GM21825 (cell line): ENCODE results near the gene DPH2.

ENCODE experiments used
- ATAC-seq: cut with Tn5 transposase; IDR thresholded peaks from one replicate; pipeline ENCODE4 v1.9.1; 2021; ENCODE audit warnings: mild to moderate bottlenecking, moderate library complexity; ENCODE audit not compliant: unreplicated experiment

DPH2 gene

DNA sequence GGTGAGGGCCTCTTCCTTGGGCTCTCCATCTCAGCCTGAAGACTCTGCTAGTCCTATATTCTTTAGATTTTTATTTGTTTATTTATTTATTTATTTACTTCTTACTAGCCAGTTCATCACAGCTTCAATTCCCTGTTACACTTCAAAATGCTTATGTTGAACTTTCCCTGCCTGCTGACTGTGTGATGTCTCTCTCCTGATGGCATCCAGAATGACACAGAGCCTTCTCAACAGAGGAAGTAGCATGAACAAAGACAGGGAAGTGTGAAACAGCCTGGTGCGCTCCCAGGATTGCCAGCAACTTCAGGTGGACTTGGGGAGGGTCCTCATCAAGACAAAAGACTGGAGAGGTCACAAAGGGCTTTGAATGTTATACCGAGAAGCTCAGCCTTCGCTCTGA is 27.4 kb upstream of the DPH2 start:
- ATAC-seq: no peak

- ATAC-seq: no peak
Measured at GRCh38 chr1:43944860-43945259, 24.9 kb upstream of the DPH2 start.

- no peak for ATAC-seq
Measured at GRCh38 chr1:43945674-43946235, 24.1 kb upstream of the DPH2 start.

GRCh38 chr1:43946236-43947060 is 23.4 kb upstream of the DPH2 start, which contains the start of gene IPO13:
TSS of gene IPO13 (plus strand) at chr1:43946950. CDS start at chr1:43947601, 651 bp downstream.
- peak; percentile 89 for ATAC-seq

GRCh38 chr1:43947061-43947873 is 22.5 kb upstream of the DPH2 start:
- ATAC-seq: no peak

DNA sequence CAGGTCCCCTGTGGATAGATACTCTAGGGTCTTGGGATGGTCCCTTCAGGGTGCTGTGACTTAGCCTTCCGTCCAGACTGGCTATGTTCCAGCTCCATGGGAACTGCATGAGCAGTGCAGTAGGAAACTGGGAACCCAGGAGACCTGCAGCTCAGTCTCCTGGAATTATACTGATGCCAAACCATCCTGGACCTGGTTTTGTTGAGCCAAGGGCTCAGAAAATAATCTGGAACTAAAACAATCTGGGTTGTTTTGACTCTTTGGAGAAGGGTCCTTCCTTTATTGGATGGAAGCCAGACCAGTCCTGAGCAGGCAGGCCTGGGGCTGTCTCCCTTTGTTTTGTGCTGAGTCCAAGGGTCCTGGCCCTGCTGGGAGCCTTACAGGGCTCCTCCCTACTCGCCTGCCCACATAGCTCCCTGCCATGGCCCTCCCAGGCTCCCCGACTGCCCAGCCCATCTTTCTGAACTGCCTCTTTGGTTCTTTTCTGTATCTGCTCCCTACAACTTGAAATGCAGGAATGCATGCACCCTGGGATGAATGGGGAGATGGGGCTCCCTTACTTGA is 21.9 kb upstream of the DPH2 start:
- no peak for ATAC-seq

GRCh38 chr1:43949678-43950077 is 20.1 kb upstream of the DPH2 start:
- no peak for ATAC-seq

- no peak for ATAC-seq
Measured at GRCh38 chr1:43951021-43951985, 18.5 kb upstream of the DPH2 start.

DNA sequence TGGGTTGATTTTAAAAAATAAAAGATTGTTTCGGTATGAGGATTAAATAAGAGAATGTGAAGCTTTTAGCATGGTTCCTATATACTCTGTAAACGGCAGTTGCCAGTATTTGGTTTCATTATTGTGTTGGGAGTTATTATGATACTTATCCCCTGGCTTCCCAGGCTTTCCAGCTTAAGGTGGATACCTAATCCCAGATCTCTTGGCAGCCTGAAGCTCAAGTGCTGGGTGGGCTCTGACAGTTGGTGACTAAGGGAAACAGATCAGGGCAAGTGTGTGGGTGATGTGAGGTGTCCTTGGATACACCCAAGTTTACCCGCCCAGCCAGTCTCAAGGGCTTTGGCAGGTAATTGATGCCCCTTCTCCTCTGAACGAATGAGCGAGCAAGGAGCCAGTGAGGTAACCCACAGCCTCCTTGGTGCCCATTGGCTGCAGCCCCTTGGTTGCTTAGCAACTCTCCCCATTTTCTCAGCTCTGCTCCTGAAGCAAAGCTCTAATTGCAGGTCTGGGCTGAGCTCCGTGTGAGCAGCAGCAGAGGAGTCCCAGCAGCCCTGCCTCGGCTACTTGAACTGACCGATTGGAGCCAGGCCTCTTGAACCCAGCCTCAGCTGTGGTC is 17.0 kb upstream of the DPH2 start:
- no peak for ATAC-seq

DNA sequence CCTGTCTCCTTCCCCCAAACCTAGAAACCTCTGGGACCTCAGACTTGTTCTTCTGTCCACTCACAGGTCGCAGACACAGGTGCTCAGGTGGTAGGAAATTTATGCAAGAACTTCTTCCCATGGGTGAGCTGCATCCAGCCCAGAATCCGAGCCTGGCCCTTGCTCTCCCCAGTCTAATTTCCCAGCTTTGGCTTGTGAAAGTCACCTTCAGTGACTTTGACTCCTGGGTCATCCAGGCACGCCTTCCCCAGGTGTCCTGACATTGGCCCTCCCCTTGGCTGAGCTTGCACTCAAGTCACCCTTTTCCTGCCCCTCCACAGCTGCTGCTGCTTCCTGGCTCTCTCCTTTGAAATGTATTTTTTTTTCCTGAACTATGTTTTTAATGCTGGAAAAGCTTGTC is 16.4 kb upstream of the DPH2 start:
- ATAC-seq: no peak

- ATAC-seq: no peak
Measured at GRCh38 chr1:43954036-43954435, 15.8 kb upstream of the DPH2 start.

GRCh38 chr1:43956234-43956633 is 13.6 kb upstream of the DPH2 start:
- no peak for ATAC-seq

- ATAC-seq: no peak
Measured at GRCh38 chr1:43957407-43958040, 12.3 kb upstream of the DPH2 start.

DNA sequence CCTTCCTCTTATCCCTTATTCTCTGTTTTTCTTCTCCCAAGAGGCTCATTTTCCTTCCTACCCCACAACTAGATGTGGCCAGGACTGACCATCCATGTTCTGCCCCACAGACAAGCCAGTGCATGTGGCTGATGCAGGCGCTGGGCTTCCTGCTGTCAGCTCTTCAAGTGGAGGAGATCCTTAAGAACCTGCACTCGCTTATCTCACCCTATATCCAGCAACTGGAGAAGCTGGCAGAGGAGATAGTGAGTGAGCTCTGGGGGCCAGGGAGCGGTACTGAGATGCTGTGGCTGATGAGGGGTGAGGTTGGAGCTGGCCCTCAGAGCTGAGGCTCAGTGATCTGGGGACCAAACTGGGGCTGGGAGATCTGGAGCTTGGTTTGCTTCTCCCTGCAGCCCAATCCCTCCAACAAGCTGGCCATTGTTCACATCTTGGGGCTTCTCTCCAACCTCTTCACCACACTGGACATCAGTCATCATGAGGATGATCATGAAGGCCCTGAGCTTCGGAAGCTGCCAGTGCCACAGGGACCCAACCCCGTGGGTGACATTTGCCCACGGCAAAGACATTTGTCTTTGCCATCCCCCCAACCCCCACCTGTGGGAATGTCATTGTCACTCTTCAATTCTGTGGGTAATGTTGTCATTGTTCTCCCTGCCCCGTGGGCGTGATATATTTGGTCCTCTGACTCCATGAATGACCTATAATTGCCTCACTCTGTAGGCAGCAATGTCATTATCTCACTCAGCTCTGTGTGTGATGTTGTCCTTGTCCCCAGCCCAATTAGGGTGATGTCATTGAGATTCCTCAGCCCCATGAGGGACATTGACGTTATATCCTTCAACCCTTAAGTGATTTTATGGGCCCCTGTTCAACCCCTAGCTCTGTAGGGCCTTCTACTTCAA is 11.2 kb upstream of the DPH2 start:
- ATAC-seq: no peak

GRCh38 chr1:43960798-43961197 is 9.0 kb upstream of the DPH2 start:
- no peak for ATAC-seq

GRCh38 chr1:43961692-43962091 is 8.1 kb upstream of the DPH2 start:
- no peak for ATAC-seq

DNA sequence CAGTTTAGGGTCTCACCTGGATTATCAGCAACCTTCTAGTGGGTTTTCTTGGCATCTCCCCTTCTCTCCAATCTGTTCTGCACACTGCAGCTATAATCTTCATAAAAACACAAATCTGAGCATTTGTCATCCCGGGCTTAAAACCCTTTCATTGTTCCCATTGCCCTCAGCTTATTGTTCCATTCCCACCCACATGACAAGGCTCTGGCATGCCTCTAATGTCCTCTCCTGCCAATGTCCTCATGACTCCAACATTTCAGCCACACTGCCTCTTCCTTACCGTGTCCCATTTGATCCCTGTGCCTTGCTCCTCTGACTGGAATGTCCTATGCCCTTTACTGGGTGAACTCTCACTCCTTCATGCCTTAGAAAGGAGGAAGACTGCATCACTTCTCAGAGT is 7.5 kb upstream of the DPH2 start:
- no peak for ATAC-seq

DNA sequence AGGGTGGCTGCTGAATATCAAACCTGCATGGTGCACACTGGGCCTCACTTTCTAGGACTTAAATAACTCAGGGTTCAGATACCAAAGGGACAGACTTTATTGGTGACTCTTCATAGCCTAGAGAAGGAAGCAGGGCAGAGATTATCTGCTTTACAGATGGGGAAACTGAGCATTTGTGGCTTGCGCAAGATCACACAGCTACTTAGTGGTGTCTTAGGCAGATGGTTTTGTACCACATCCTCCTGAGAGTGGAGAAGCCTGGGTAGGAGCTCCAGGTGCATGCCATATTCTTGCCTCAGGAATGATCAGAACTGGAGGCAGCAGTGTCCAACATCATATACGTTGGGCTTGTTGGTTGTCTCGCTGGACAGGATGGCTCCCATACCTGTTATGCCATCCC is 6.8 kb upstream of the DPH2 start:
- ATAC-seq: no peak
